GM12873 (cell line): ENCODE measurements around the gene AMELY.

Experiments
- CTCF ChIP-seq: IDR thresholded peaks from 2 replicates; pipeline ENCODE4 v1.5.1; 2012; ENCODE audit warnings: low read depth, mild to moderate bottlenecking, moderate library complexity, low read length, control low read depth; ENCODE audit not compliant: insufficient read depth; ENCODE audit errors: missing control alignments

AMELY gene

GRCh38 chrY:6928265-6928664, 16.7 kb upstream of the AMELY start:
- TF ChIP-seq CTCF: no peak

GRCh38 chrY:6921061-6921460, 9.5 kb upstream of the AMELY start:
- no peak for TF ChIP-seq CTCF

- no peak for TF ChIP-seq CTCF
Observed at GRCh38 chrY:6913362-6913761, 1.8 kb upstream of the AMELY start.

GRCh38 chrY:6910372-6911252, 940 bp downstream of the AMELY start, which contains the start of gene TBL1Y:
TBL1Y (plus strand) TSS chrY:6910697; CDS start chrY:7025085, 114,388 bp downstream.
- no peak for TF ChIP-seq CTCF

- no peak for TF ChIP-seq CTCF
Observed at GRCh38 chrY:6909856-6910255, 1.7 kb downstream of the AMELY start.

GRCh38 chrY:6909118-6909521, 2.4 kb downstream of the AMELY start:
- TF ChIP-seq CTCF: no peak

- TF ChIP-seq CTCF: no peak
Observed at GRCh38 chrY:6907591-6907990, 4.0 kb downstream of the AMELY start.
